Neural cell (in vitro differentiated cells): ENCODE results near the gene NXPH2. TPM values are rescaled to one million over a fixed set of nuclear protein-coding genes. Genes with fewer than 3 reads are reported as not detected.

Experiments
- H2AFZ ChIP-seq: fragments of 200-600, 300-800 bp; sonication (generic), shearing (Covaris generic); 2 replicates; pipeline ENCODE4 v1.6.0; 2014; ENCODE audit warnings: low read depth, mild to moderate bottlenecking, antibody characterized with exemption, low read length, moderate library complexity
- H3F3A ChIP-seq: fragments of 200-600 bp; shearing (Covaris generic); 2 replicates; pipeline ENCODE4 v1.6.1; 2016; ENCODE audit warnings: mild to moderate bottlenecking, moderate library complexity, mixed read lengths, antibody characterized with exemption, low read length; ENCODE audit not compliant: insufficient read depth, poor library complexity, severe bottlenecking
- H3K27ac ChIP-seq: fragments of 200-600, 300-800 bp; sonication (generic), shearing (Covaris generic); 2 replicates; pipeline ENCODE4 v1.5.1; 2014; ENCODE audit warnings: mild to moderate bottlenecking, low read length, moderate library complexity
- H3K27me3 ChIP-seq: fragments of 300-800, 200-600 bp; sonication (generic), shearing (Covaris generic); 2 replicates; pipeline ENCODE4 v1.6.0; 2014; ENCODE audit warnings: mild to moderate bottlenecking, low read depth, low read length, moderate library complexity; ENCODE audit not compliant: insufficient read depth
- H3K36me3 ChIP-seq: fragments of 300-800, 200-600 bp; sonication (generic), shearing (Covaris generic); 2 replicates; pipeline ENCODE4 v1.5.1; 2014; ENCODE audit warnings: mild to moderate bottlenecking, antibody characterized with exemption, low read length, moderate library complexity; ENCODE audit not compliant: insufficient read depth
- H3K4me2 ChIP-seq: fragments of 300-800, 200-600 bp; sonication (generic), shearing (Covaris generic); 2 replicates; pipeline ENCODE4 v1.6.0; 2014; ENCODE audit warnings: mild to moderate bottlenecking, low read length
- H3K4me3 ChIP-seq: fragments of 300-800, 200-600 bp; sonication (generic), shearing (Covaris generic); 2 replicates; pipeline ENCODE4 v1.5.1; 2014; ENCODE audit warnings: mild to moderate bottlenecking, low read length, moderate library complexity
- H3K79me2 ChIP-seq: fragments of 200-600 bp; shearing (Covaris generic); replicated peaks from 2 replicates; pipeline ENCODE4 v1.6.0; 2014; ENCODE audit warnings: mild to moderate bottlenecking, low read length, moderate library complexity; ENCODE audit not compliant: insufficient read depth
- H3K9ac ChIP-seq: fragments of 300-800, 200-600 bp; sonication (generic), shearing (Covaris generic); 2 replicates; pipeline ENCODE4 v1.6.1; 2016; ENCODE audit warnings: mild to moderate bottlenecking, low read length, mixed read lengths
- H3K9me2 ChIP-seq: fragments of 200-600 bp; shearing (Covaris generic); 2 replicates; pipeline ENCODE4 v1.6.1; 2016; ENCODE audit warnings: mild to moderate bottlenecking, low read length, mixed read lengths; ENCODE audit not compliant: insufficient read depth
- H3K9me3 ChIP-seq: fragments of 200-600, 300-800 bp; sonication (generic), shearing (Covaris generic); 2 replicates; pipeline ENCODE4 v1.6.1; 2016; ENCODE audit warnings: mild to moderate bottlenecking, mixed run types, low read length, moderate library complexity, mixed read lengths
- H4K20me1 ChIP-seq: fragments of 200-600 bp; shearing (Covaris generic); 2 replicates; pipeline ENCODE4 v1.6.1; 2016; ENCODE audit warnings: mild to moderate bottlenecking, mixed run types; ENCODE audit not compliant: insufficient read depth
- CTCF ChIP-seq: fragments of 450-650 bp; IDR thresholded peaks from 2 replicates; pipeline ENCODE4 v1.5.1; 2014; ENCODE audit warnings: antibody characterized with exemption, mild to moderate bottlenecking, moderate library complexity; ENCODE audit not compliant: poor library complexity, severe bottlenecking
- EP300 ChIP-seq: fragments of 450-650 bp; conservative IDR thresholded peaks from 2 replicates; pipeline ENCODE4 v1.6.1; 2014; ENCODE audit warnings: antibody characterized with exemption, mild to moderate bottlenecking, moderate library complexity; ENCODE audit not compliant: poor library complexity, severe bottlenecking
- EZH2 ChIP-seq: fragments of 200-600, 300-800 bp; shearing (Covaris generic), sonication (generic); IDR thresholded peaks from 2 replicates; pipeline ENCODE4 v1.6.1; 2014; ENCODE audit warnings: antibody characterized with exemption, low read length, borderline replicate concordance, mild to moderate bottlenecking; ENCODE audit not compliant: insufficient read depth, poor library complexity, severe bottlenecking
- MXI1 ChIP-seq: fragments of 450-650 bp; conservative IDR thresholded peaks from 2 replicates; pipeline ENCODE4 v1.6.1; 2014; ENCODE audit warnings: antibody characterized with exemption, mild to moderate bottlenecking; ENCODE audit not compliant: poor library complexity, severe bottlenecking
- POLR2AphosphoS5 ChIP-seq: IDR thresholded peaks from 2 replicates; pipeline ENCODE4 v1.6.1; 2012
- RAD21 ChIP-seq: fragments of 450-650 bp; conservative IDR thresholded peaks from 2 replicates; pipeline ENCODE4 v1.6.1; 2014; ENCODE audit warnings: antibody characterized with exemption, mild to moderate bottlenecking, moderate library complexity
- REST ChIP-seq: IDR thresholded peaks from 2 replicates; pipeline ENCODE4 v1.6.1; 2012; ENCODE audit warnings: borderline replicate concordance
- SMC3 ChIP-seq: fragments of 450-650 bp; conservative IDR thresholded peaks from 2 replicates; pipeline ENCODE4 v1.6.1; 2014; ENCODE audit warnings: antibody characterized with exemption, mild to moderate bottlenecking, moderate library complexity; ENCODE audit not compliant: poor library complexity
- TAF1 ChIP-seq: IDR thresholded peaks from 2 replicates; pipeline ENCODE4 v1.6.1; 2012; ENCODE audit warnings: low read depth
- polyA plus RNA-seq: library from polyadenylated mRNA; depleted of rRNA; stranded (reverse); fragments of >200 nt; gene quantifications from 2 replicates; pipeline ENCODE4 v1.2.3, GENCODE V29; 2014

Gene NXPH2
- polyA plus RNA-seq, 1 donor from 2014 or later, result not detected

GRCh38 chr2:138691667-138692066 is 88.5 kb downstream of the NXPH2 start:
- no peaks in the 10 kb centered on the region for H3K36me3 ChIP-seq
- no peaks in the 10 kb centered on the region for H3F3A ChIP-seq
- H3K9me2 ChIP-seq, result no peaks in the 10 kb centered on the region
- no peaks in the 10 kb centered on the region for H3K27me3 ChIP-seq
- no peak overlapping the region for H3K4me2 ChIP-seq
- no peaks in the 10 kb centered on the region for H3K9me3 ChIP-seq
- no peaks in the 10 kb centered on the region for H3K79me2 ChIP-seq
- TF ChIP-seq EZH2 (no peak), CTCF (no peak), MXI1 (no peak), SMC3 (no peak), TAF1 (no peak), REST (no peak), RAD21 (no peak), EP300 (no peak), POLR2AphosphoS5 (no peak)
- H3K4me3 ChIP-seq, result no peak overlapping the region
- no peak overlapping the region for H3K9ac ChIP-seq
- H3K27ac ChIP-seq, result no peak overlapping the region
- H2AFZ ChIP-seq, result no peak overlapping the region
- H4K20me1 ChIP-seq, result no peaks in the 10 kb centered on the region

- Histone ChIP-seq H3K4me3 (no peak overlapping the region), H2AFZ (no peak overlapping the region), H3K36me3 (no peaks in the 10 kb centered on the region), H3K4me2 (no peak overlapping the region), H3K9me3 (no peaks in the 10 kb centered on the region), H3K9me2 (no peaks in the 10 kb centered on the region), H3K79me2 (no peaks in the 10 kb centered on the region), H3K9ac (no peak overlapping the region), H4K20me1 (no peaks in the 10 kb centered on the region), H3F3A (no peaks in the 10 kb centered on the region), H3K27me3 (no peaks in the 10 kb centered on the region), H3K27ac (no peak overlapping the region)
- no peak for TF ChIP-seq EZH2
- TF ChIP-seq RAD21, result no peak
- TF ChIP-seq EP300, result no peak
- no peak for TF ChIP-seq TAF1
- no peak for TF ChIP-seq MXI1
- TF ChIP-seq SMC3, result no peak
- TF ChIP-seq REST, result no peak
- TF ChIP-seq CTCF, result no peak
- no peak for TF ChIP-seq POLR2AphosphoS5
Measured at GRCh38 chr2:138689705-138690104, 90.5 kb downstream of the NXPH2 start.
